Keratinocyte (primary cell): ENCODE results near the gene PLD2. TPM values are rescaled to one million over a fixed set of nuclear protein-coding genes. Genes with fewer than 3 reads are reported as not detected.

ENCODE experiments used
- DNase-seq: peaks from one replicate; pipeline ENCODE4 v3.0.0-alpha.2; 2011; ENCODE audit warnings: low read depth, missing footprints, low spot score
- FAIRE-seq: peaks from 2 replicates; lab custom pipeline; 2011; peaks lifted over from hg19 to GRCh38; lab: Jason Lieb, UNC
- H2AFZ ChIP-seq: 2 replicates; pipeline ENCODE4 v1.6.0; 2012; ENCODE audit warnings: low read length, control low read depth, inconsistent platforms; ENCODE audit not compliant: control insufficient read depth
- H3K27ac ChIP-seq: 2 replicates; pipeline ENCODE4 v1.5.1; 2011; ENCODE audit warnings: low read length; ENCODE audit not compliant: control insufficient read depth, insufficient read depth
- H3K27me3 ChIP-seq: 3 replicates; pipeline ENCODE4 v1.6.0; 2011; ENCODE audit warnings: low read length; ENCODE audit not compliant: control insufficient read depth, insufficient read depth; ENCODE audit errors: extremely low read depth
- H3K36me3 ChIP-seq, 2 experiments: 2 replicates in 1 of 2; 3 replicates in 1 of 2; pipeline ENCODE4 v1.5.1; 2011; ENCODE audit warnings: low read length in 2 of 2, mild to moderate bottlenecking in 1 of 2; ENCODE audit not compliant: control insufficient read depth in 2 of 2, insufficient read depth in 2 of 2; ENCODE audit errors: extremely low read depth in 1 of 2
- H3K4me1 ChIP-seq: 3 replicates; pipeline ENCODE4 v1.5.1; 2011; ENCODE audit warnings: low read length; ENCODE audit not compliant: control insufficient read depth, insufficient read depth; ENCODE audit errors: extremely low read depth
- H3K4me2 ChIP-seq: 3 replicates; pipeline ENCODE4 v1.6.0; 2011; ENCODE audit warnings: low read depth, low read length; ENCODE audit not compliant: control insufficient read depth, insufficient read depth; ENCODE audit errors: extremely low read depth
- H3K4me3 ChIP-seq, 3 experiments: fragments of 200-600 bp in 1 of 3; sonication (generic) in 1 of 3; 2 replicates in 2 of 3; 3 replicates in 1 of 3; pipeline ENCODE4 v1.5.1; 2011 to 2016; ENCODE audit warnings: low read length in 3 of 3, mild to moderate bottlenecking in 3 of 3, control low read depth in 2 of 3, inconsistent platforms in 1 of 3, low read depth in 1 of 3, mixed read lengths in 1 of 3, mixed run types in 1 of 3, moderate library complexity in 1 of 3; ENCODE audit not compliant: control insufficient read depth in 2 of 3, insufficient read depth in 2 of 3; ENCODE audit errors: extremely low read depth in 1 of 3
- H3K79me2 ChIP-seq: 2 replicates; pipeline ENCODE4 v1.6.0; 2012; ENCODE audit warnings: low read length; ENCODE audit not compliant: control insufficient read depth, insufficient read depth
- H3K9ac ChIP-seq: 3 replicates; pipeline ENCODE4 v1.6.0; 2011; ENCODE audit warnings: low read length; ENCODE audit not compliant: control insufficient read depth, insufficient read depth; ENCODE audit errors: extremely low read depth
- H3K9me1 ChIP-seq: 3 replicates; pipeline ENCODE4 v1.6.0; 2011; ENCODE audit warnings: low read length; ENCODE audit not compliant: control insufficient read depth, insufficient read depth; ENCODE audit errors: extremely low read depth
- H3K9me3 ChIP-seq: 2 replicates; pipeline ENCODE4 v1.5.1; 2012; ENCODE audit warnings: low read depth, low read length; ENCODE audit not compliant: control insufficient read depth
- H4K20me1 ChIP-seq: 3 replicates; pipeline ENCODE4 v1.6.0; 2011; ENCODE audit warnings: low read length; ENCODE audit not compliant: control insufficient read depth, insufficient read depth; ENCODE audit errors: extremely low read depth
- EZH2 ChIP-seq: IDR thresholded peaks from one replicate; pipeline ENCODE4 v1.6.1; 2012; ENCODE audit warnings: inconsistent platforms, mild to moderate bottlenecking, low read length, moderate library complexity
- dilution Hi-C: fragments of 300-500 bp; cut with MboI; formaldehyde crosslinking; loops from one replicate; pipeline ENCODE4 v1.7.0; 2020; ENCODE audit warnings: low sequenced_read_pairs; ENCODE audit not compliant: extremely low pct_ligation_motif_present
- polyA plus RNA-seq, 5 experiments: library from polyadenylated mRNA; depleted of rRNA in 3 of 5; stranded (reverse) in 3 of 5; stranded (forward) in 1 of 5; unstranded in 1 of 5; fragments of >200 nt; gene quantifications; 1 replicate in 1 of 5; 2 replicates in 3 of 5; 3 replicates in 1 of 5; pipeline versions ENCODE4 v1.2.1 to v1.2.3, GENCODE V29; 2011 to 2012; ENCODE audit warnings: missing spikeins in 2 of 5, low read depth in 1 of 5, low replicate concordance in 1 of 5
- TF ChIP-seq, protein P1 (sequence below), 3 experiments: IDR thresholded peaks in 1 of 3; conservative IDR thresholded peaks in 1 of 3; optimal IDR thresholded peaks in 1 of 3; 2 replicates in 2 of 3; 3 replicates in 1 of 3; pipeline versions ENCODE3 to v1.5.1; 2011; ENCODE audit warnings: low read length in 3 of 3, mild to moderate bottlenecking in 3 of 3, moderate library complexity in 2 of 3, control low read depth in 1 of 3, inconsistent platforms in 1 of 3; ENCODE audit not compliant: insufficient read depth in 2 of 3; ENCODE audit errors: extremely low read depth in 1 of 3

Gene PLD2
- polyA plus RNA-seq, 1 donor (not counting 4 experiments of a cell fraction or from before 2014, with no cell fraction given) = 33.3 TPM

GRCh38 chr17:4789951-4790704 lies 16.8 kb upstream of the PLD2 start:
- H3K9ac ChIP-seq = peak overlapping the region; percentile 79
- H3K27ac ChIP-seq = peak overlapping the region; percentile 75
- peak; percentile 77 for DNase-seq
- dilution Hi-C loops = no loop called here
- H3K36me3 ChIP-seq = no peaks in the 10 kb centered on the region
- TF ChIP-seq EZH2 = no peak
- TF ChIP-seq, protein P1, sequence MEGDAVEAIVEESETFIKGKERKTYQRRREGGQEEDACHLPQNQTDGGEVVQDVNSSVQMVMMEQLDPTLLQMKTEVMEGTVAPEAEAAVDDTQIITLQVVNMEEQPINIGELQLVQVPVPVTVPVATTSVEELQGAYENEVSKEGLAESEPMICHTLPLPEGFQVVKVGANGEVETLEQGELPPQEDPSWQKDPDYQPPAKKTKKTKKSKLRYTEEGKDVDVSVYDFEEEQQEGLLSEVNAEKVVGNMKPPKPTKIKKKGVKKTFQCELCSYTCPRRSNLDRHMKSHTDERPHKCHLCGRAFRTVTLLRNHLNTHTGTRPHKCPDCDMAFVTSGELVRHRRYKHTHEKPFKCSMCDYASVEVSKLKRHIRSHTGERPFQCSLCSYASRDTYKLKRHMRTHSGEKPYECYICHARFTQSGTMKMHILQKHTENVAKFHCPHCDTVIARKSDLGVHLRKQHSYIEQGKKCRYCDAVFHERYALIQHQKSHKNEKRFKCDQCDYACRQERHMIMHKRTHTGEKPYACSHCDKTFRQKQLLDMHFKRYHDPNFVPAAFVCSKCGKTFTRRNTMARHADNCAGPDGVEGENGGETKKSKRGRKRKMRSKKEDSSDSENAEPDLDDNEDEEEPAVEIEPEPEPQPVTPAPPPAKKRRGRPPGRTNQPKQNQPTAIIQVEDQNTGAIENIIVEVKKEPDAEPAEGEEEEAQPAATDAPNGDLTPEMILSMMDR (optimal IDR thresholded peaks at IDR 0.05 in 1 of 3, IDR thresholded peaks at IDR 0.05 in 1 of 3, conservative IDR thresholded peaks at IDR 0.05 in 1 of 3; ENCODE audit: extremely low read depth in 1 of 3, insufficient read depth in 2 of 3, low read length in 3 of 3) = peak; percentile 52 to 89 (median 82)
- no peaks in the 10 kb centered on the region for H3K9me3 ChIP-seq
- H3K4me3 ChIP-seq = peak overlapping the region; percentile 57 to 82 (median 68)
- FAIRE-seq = peak; percentile 75
- H3K9me1 ChIP-seq = no peaks in the 10 kb centered on the region
- peaks cover 10% of the 10 kb centered on the region for H3K27me3 ChIP-seq
- H2AFZ ChIP-seq = peak overlapping the region; percentile 74
- no peaks in the 10 kb centered on the region for H4K20me1 ChIP-seq
- peaks cover 6% of the 10 kb centered on the region for H3K79me2 ChIP-seq
- H3K4me2 ChIP-seq = peak overlapping the region; percentile 90
- peaks cover 25% of the 10 kb centered on the region for H3K4me1 ChIP-seq

GRCh38 chr17:4790705-4791088 lies 16.3 kb upstream of the PLD2 start:
- Histone ChIP-seq H3K9ac (peak overlapping the region; percentile 79), H3K4me1 (peaks cover 20% of the 10 kb centered on the region), H3K27me3 (peaks cover 4% of the 10 kb centered on the region), H3K27ac (peak overlapping the region; percentile 75), H3K4me3 (peak overlapping the region; percentile 57 to 82 (median 68)), H3K36me3 (no peaks in the 10 kb centered on the region), H3K4me2 (peak overlapping the region; percentile 90), H4K20me1 (no peaks in the 10 kb centered on the region), H2AFZ (peak overlapping the region; percentile 67), H3K9me3 (no peaks in the 10 kb centered on the region), H3K79me2 (peaks cover 6% of the 10 kb centered on the region), H3K9me1 (no peaks in the 10 kb centered on the region)
- no peak for DNase-seq
- no peak for TF ChIP-seq EZH2
- TF ChIP-seq, protein P1 (optimal IDR thresholded peaks at IDR 0.05 in 1 of 3, IDR thresholded peaks at IDR 0.05 in 1 of 3, conservative IDR thresholded peaks at IDR 0.05 in 1 of 3; ENCODE audit: extremely low read depth in 1 of 3, insufficient read depth in 2 of 3, low read length in 3 of 3) = no peak
- FAIRE-seq = no peak
- dilution Hi-C loops = no loop called here
